Measurements from ENCODE around the gene GNAL.

The GNAL gene

DNA sequence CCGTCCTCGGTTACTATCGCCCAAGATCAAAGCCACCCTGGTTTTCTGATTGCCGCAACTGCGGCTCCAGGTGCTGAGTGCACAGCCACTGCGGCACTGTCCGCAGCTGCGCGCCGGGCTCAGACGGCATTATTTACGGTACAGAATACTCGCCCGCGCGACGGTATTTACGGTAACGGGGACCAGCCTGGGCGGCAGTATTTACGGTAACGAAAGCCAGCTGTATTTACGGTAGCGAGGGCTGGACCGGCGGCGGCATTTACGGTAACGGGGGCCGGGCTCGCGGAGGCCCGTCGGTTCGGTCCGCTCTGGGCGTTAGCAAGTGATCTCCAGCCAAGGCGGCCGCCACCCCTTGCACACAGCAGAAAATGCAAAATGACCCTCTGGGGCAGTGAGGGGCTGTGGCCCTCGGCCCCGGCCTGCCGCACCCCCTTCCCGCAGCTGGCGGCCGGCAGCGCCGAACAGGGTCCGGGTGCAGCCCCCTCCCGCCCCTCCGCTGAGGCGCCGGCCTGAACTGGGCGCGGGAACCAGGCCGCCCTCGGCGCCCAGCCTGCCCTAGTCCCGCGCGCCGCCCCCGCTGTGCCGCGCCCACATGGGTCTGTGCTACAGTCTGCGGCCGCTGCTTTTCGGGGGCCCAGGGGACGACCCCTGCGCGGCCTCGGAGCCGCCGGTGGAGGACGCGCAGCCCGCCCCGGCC is at the start of gene GNAL (continued):
- TF ChIP-seq ZNF560 (tag by site-specific recombination; IDR thresholded peaks at IDR 0.05; ENCODE audit: borderline replicate concordance) (no peak), ZNF596 (tag by site-specific recombination; IDR thresholded peaks at IDR 0.05) (peak; percentile 5; the same call in 1 of the 2 replicates), ZFP37 (tag by site-specific recombination; IDR thresholded peaks at IDR 0.05) (peak; percentile 100), ZNF169 (tag by site-specific recombination; IDR thresholded peaks at IDR 0.05) (no peak), ZNF416 (tag by site-specific recombination; IDR thresholded peaks at IDR 0.05) (0 out of 2 replicates have a peak, but pooled peaks have one; percentile 31), ZBTB48 (tag by site-specific recombination; IDR thresholded peaks at IDR 0.05) (peak; percentile 12; the same call in 1 of the 2 replicates), ZNF354C (tag by site-specific recombination; IDR thresholded peaks at IDR 0.05; ENCODE audit: borderline replicate concordance, low read depth) (no peak), ZNF394 (tag by site-specific recombination; IDR thresholded peaks at IDR 0.05; ENCODE audit: borderline replicate concordance) (peak; percentile 83), SETDB1 (IDR thresholded peaks at IDR 0.05; ENCODE audit: insufficient read length, low read length) (no peak), ZBTB20 (tag by site-specific recombination; IDR thresholded peaks at IDR 0.05) (peak; percentile 48; the same call in 1 of the 2 replicates), ZSCAN4 (tag by site-specific recombination; IDR thresholded peaks at IDR 0.05) (peak; percentile 72), ZNF112 (tag by site-specific recombination; IDR thresholded peaks at IDR 0.05) (no peak), ELK4 (IDR thresholded peaks at IDR 0.05; ENCODE audit: borderline replicate concordance, low read depth, low read length) (no peak), ZNF223 (tag by site-specific recombination; IDR thresholded peaks at IDR 0.05) (no peak), BCL11A (tag by site-specific recombination; IDR thresholded peaks at IDR 0.05; ENCODE audit: low read depth) (peak; percentile 43; the same call in 1 of the 2 replicates), ZNF549 (tag by site-specific recombination; IDR thresholded peaks at IDR 0.05) (no peak), ZNF610 (tag by site-specific recombination; IDR thresholded peaks at IDR 0.05; ENCODE audit: borderline replicate concordance) (peak; percentile 86), ZNF768 (tag by site-specific recombination; IDR thresholded peaks at IDR 0.05) (0 out of 2 replicates have a peak, but pooled peaks have one; percentile 11), ZSCAN23 (tag by site-specific recombination; IDR thresholded peaks at IDR 0.05) (peak; percentile 90; the same call in 1 of the 2 replicates), BCL6B (tag by site-specific recombination; IDR thresholded peaks at IDR 0.05) (no peak), OVOL3 (tag by site-specific recombination; IDR thresholded peaks at IDR 0.05) (0 out of 2 replicates have a peak, but pooled peaks have one; percentile 58), MZF1 (tag by site-specific recombination; IDR thresholded peaks at IDR 0.05; ENCODE audit: borderline replicate concordance) (0 out of 2 replicates have a peak, but pooled peaks have one; percentile 25), YY2 (tag by site-specific recombination; IDR thresholded peaks at IDR 0.05) (peak; percentile 58), ZNF366 (tag by site-specific recombination; conservative IDR thresholded peaks at IDR 0.05) (no peak), CTCF (tag by site-specific recombination; IDR thresholded peaks at IDR 0.05) (peak; percentile 61)
- TF ChIP-seq, protein P1, sequence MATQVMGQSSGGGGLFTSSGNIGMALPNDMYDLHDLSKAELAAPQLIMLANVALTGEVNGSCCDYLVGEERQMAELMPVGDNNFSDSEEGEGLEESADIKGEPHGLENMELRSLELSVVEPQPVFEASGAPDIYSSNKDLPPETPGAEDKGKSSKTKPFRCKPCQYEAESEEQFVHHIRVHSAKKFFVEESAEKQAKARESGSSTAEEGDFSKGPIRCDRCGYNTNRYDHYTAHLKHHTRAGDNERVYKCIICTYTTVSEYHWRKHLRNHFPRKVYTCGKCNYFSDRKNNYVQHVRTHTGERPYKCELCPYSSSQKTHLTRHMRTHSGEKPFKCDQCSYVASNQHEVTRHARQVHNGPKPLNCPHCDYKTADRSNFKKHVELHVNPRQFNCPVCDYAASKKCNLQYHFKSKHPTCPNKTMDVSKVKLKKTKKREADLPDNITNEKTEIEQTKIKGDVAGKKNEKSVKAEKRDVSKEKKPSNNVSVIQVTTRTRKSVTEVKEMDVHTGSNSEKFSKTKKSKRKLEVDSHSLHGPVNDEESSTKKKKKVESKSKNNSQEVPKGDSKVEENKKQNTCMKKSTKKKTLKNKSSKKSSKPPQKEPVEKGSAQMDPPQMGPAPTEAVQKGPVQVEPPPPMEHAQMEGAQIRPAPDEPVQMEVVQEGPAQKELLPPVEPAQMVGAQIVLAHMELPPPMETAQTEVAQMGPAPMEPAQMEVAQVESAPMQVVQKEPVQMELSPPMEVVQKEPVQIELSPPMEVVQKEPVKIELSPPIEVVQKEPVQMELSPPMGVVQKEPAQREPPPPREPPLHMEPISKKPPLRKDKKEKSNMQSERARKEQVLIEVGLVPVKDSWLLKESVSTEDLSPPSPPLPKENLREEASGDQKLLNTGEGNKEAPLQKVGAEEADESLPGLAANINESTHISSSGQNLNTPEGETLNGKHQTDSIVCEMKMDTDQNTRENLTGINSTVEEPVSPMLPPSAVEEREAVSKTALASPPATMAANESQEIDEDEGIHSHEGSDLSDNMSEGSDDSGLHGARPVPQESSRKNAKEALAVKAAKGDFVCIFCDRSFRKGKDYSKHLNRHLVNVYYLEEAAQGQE (tag by site-specific recombination; IDR thresholded peaks at IDR 0.05): peak; percentile 60
- TF ChIP-seq, protein P2, sequence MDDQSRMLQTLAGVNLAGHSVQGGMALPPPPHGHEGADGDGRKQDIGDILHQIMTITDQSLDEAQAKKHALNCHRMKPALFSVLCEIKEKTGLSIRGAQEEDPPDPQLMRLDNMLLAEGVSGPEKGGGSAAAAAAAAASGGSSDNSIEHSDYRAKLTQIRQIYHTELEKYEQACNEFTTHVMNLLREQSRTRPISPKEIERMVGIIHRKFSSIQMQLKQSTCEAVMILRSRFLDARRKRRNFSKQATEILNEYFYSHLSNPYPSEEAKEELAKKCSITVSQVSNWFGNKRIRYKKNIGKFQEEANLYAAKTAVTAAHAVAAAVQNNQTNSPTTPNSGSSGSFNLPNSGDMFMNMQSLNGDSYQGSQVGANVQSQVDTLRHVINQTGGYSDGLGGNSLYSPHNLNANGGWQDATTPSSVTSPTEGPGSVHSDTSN (CRISPR knock-in tag; IDR thresholded peaks at IDR 0.05): peak; percentile 48
- TF ChIP-seq, protein P3, sequence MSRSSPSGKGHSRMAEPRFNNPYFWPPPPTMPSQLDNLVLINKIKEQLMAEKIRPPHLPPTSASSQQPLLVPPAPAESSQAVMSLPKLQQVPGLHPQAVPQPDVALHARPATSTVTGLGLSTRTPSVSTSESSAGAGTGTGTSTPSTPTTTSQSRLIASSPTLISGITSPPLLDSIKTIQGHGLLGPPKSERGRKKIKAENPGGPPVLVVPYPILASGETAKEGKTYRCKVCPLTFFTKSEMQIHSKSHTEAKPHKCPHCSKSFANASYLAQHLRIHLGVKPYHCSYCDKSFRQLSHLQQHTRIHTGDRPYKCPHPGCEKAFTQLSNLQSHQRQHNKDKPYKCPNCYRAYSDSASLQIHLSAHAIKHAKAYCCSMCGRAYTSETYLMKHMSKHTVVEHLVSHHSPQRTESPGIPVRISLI (tag by site-specific recombination; IDR thresholded peaks at IDR 0.05): no peak

All from HEK293 (cell line).